Chondrocyte (in vitro differentiated cells): Measurements from ENCODE around the gene OSBPL9. TPM values are rescaled to one million over a fixed set of nuclear protein-coding genes. Genes with fewer than 3 reads are reported as not detected.

Source experiments
- DNase-seq: peaks from one replicate; pipeline ENCODE4 v3.0.0; 2021; ENCODE audit warnings: mixed read lengths, low spot score
- H3K27ac Mint-ChIP-seq: one replicate; pipeline ENCODE4 v1.8.0; 2021; ENCODE audit warnings: mild to moderate bottlenecking, moderate library complexity, mixed read lengths; ENCODE audit not compliant: unreplicated experiment
- H3K27me3 Mint-ChIP-seq: 2 replicates; pipeline ENCODE4 v1.8.0; 2021; ENCODE audit warnings: low read depth, mixed read lengths
- H3K36me3 Mint-ChIP-seq: 2 replicates; pipeline ENCODE4 v1.8.0; 2021; ENCODE audit warnings: low read depth, mixed read lengths
- H3K4me1 Mint-ChIP-seq: 2 replicates; pipeline ENCODE4 v1.8.0; 2021; ENCODE audit warnings: low read depth, mild to moderate bottlenecking, mixed read lengths
- H3K4me3 Mint-ChIP-seq: one replicate; pipeline ENCODE4 v1.8.0; 2021; ENCODE audit warnings: mild to moderate bottlenecking, moderate library complexity, mixed read lengths; ENCODE audit not compliant: unreplicated experiment
- H3K9me3 Mint-ChIP-seq: 2 replicates; pipeline ENCODE4 v1.8.0; 2021; ENCODE audit warnings: low read depth, mixed read lengths
- total RNA-seq: library from RNA; stranded (reverse); gene quantifications from 3 replicates; pipeline ENCODE4 v1.2.1, GENCODE V29; 2021
- TF ChIP-seq, protein P1 (sequence below): fragments of 200-600 bp; sonication (generic); IDR thresholded peaks from 2 replicates; pipeline ENCODE4 v1.5.0; 2021; ENCODE audit warnings: antibody characterized with exemption, mild to moderate bottlenecking, moderate library complexity

The OSBPL9 gene
- total RNA-seq, 1 donor from 2014 or later = 186 TPM

DNA sequence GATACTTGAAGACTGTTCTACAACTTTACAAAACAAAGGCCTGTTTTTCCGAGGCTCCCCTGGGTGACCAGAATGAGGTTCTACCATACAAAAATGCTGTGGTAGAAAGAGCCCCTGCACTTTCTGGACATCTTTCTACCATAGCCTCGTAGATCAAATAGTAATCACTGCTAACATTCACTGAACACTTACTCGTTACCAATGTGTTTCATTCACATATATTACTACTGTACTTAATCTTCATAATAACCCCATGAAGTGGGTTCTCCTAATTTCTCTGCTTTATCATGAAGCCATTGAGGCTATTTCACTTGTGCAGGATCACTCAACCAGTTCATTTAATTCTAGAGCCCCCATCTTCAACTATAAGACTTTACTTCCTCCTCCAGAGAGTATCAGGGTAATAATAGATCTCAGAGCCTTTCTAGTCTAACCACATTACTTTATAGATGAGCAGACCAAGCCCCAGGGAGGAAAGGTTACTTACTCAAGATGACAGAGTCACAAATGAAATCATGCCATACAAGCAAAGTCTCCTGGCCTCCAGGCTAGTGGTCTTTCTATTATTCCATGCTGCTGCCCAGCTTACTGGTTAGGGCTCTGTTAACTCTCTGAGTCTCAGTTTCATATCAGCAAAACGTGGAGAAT lies 46.7 kb upstream of the OSBPL9 start:
- DNase-seq = no peak
- TF ChIP-seq, protein P1, sequence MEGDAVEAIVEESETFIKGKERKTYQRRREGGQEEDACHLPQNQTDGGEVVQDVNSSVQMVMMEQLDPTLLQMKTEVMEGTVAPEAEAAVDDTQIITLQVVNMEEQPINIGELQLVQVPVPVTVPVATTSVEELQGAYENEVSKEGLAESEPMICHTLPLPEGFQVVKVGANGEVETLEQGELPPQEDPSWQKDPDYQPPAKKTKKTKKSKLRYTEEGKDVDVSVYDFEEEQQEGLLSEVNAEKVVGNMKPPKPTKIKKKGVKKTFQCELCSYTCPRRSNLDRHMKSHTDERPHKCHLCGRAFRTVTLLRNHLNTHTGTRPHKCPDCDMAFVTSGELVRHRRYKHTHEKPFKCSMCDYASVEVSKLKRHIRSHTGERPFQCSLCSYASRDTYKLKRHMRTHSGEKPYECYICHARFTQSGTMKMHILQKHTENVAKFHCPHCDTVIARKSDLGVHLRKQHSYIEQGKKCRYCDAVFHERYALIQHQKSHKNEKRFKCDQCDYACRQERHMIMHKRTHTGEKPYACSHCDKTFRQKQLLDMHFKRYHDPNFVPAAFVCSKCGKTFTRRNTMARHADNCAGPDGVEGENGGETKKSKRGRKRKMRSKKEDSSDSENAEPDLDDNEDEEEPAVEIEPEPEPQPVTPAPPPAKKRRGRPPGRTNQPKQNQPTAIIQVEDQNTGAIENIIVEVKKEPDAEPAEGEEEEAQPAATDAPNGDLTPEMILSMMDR = no peak
- Mint-ChIP-seq H3K27ac (no peak overlapping the region), H3K36me3 (no peaks in the 10 kb centered on the region), H3K4me3 (no peak overlapping the region), H3K9me3 (no peaks in the 10 kb centered on the region), H3K4me1 (peaks cover 44% of the 10 kb centered on the region), H3K27me3 (no peaks in the 10 kb centered on the region)

DNA sequence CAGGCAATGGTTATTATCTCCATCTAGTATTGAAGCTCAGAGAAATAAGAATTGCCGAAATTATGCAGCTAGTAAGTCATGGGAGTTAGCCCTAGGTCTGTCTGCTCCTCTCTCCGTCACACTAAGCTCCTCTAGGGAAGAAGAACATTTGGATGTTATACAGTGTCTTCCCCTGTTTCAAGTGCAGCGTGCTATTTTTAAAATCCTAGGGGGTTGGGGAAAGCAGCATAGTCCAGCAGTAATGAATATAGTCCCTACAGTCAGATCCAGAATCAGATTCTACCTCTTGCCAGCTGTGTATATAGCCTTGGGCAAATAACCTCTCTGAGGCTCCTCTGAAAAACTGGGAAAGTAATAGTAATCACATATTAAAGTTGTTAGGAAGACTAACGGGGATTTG lies 44.5 kb upstream of the OSBPL9 start:
- no peak overlapping the region for H3K4me3 Mint-ChIP-seq
- no peaks in the 10 kb centered on the region for H3K27me3 Mint-ChIP-seq
- no peak for DNase-seq
- TF ChIP-seq, protein P1 = no peak
- no peak overlapping the region for H3K27ac Mint-ChIP-seq
- H3K9me3 Mint-ChIP-seq = no peaks in the 10 kb centered on the region
- H3K4me1 Mint-ChIP-seq = peaks cover 50% of the 10 kb centered on the region
- no peaks in the 10 kb centered on the region for H3K36me3 Mint-ChIP-seq

DNA sequence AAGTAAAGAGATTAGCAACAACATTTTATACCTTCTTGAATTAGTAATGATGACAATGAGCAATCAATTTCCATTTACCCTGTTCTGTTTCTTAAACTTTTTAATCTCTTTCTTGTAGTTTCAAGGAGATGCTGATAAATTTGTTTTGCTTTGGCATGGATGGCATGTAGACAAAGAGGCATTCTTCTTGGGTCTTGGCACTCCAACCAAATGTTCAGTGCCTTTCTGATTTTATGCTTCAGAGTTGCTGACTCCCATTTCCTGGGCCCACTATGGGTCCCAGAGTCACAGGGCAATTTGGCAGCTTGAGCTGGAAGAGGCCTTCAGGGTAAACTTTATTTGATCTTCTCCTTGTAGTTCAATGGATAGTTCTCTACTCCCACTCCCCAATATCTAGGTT lies 42.1 kb upstream of the OSBPL9 start:
- no peak for DNase-seq
- Mint-ChIP-seq H3K27ac (no peak overlapping the region), H3K4me3 (no peak overlapping the region), H3K36me3 (no peaks in the 10 kb centered on the region), H3K27me3 (no peaks in the 10 kb centered on the region), H3K9me3 (no peaks in the 10 kb centered on the region), H3K4me1 (peaks cover 29% of the 10 kb centered on the region)
- TF ChIP-seq, protein P1 = no peak

DNA sequence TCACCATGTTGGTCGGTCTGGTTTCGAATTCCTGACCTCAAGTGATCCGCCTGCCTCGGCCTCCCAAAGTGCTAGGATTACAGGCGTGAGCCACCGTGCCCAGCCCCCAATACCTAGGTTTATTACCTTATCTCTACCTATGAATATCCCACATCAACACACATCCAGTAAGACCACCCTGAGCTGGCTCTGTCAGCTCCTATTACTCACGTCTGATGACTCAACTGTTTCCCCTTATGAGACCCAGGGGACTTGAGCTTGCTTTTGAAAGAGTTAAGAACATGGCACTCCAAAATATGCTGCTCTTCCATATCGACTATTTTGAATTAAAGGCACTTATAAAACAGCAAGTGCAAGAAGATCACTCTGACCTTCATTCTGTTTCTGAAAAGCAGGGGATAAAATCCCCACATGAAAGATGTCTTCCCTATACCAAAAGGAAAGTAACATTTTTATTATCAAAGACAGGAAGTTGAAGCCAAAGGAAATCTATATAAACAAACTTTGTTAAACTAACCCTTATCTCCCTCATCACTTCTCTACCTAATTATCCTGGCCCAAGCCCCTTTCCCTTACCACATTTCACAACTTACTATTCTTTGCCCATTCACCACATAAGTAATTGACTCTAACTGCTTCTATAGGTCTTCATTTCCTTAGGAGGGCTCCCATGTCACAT lies 41.3 kb upstream of the OSBPL9 start:
- H3K27me3 Mint-ChIP-seq = no peaks in the 10 kb centered on the region
- no peak overlapping the region for H3K4me3 Mint-ChIP-seq
- no peaks in the 10 kb centered on the region for H3K36me3 Mint-ChIP-seq
- DNase-seq = no peak
- TF ChIP-seq, protein P1 = no peak
- peaks cover 22% of the 10 kb centered on the region for H3K4me1 Mint-ChIP-seq
- no peak overlapping the region for H3K27ac Mint-ChIP-seq
- H3K9me3 Mint-ChIP-seq = no peaks in the 10 kb centered on the region

DNA sequence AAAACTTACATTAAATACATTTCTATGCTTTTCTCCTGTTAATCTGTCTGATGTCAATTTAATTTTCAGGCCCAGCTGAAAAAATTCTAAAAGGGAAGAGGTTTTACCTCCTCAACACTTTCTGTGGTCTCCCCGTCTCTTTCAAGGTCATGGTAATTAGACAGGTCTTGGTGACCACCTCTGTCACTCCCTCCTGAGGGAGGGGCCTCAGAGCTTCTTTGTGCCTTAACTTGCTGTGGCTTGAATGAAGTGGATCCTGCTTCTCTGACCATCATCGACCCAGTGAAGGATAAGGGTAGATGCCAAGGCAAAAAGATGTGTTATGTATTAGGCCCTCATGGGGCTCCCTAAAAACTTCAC lies 40.8 kb upstream of the OSBPL9 start:
- Mint-ChIP-seq H3K27ac (no peak overlapping the region), H3K4me1 (peaks cover 22% of the 10 kb centered on the region), H3K27me3 (no peaks in the 10 kb centered on the region), H3K9me3 (no peaks in the 10 kb centered on the region), H3K36me3 (no peaks in the 10 kb centered on the region), H3K4me3 (no peak overlapping the region)
- TF ChIP-seq, protein P1 = no peak
- no peak for DNase-seq
